Right lobe of liver (tissue), 4 donors: Measurements from ENCODE around the gene CUX1.

Experiments
- POLR2A ChIP-seq: fragments of 450-650 bp; IDR thresholded peaks from one replicate; pipeline ENCODE4 v1.6.1; 2017; ENCODE audit warnings: antibody characterized with exemption, mild to moderate bottlenecking
- TF ChIP-seq, protein P1 (sequence below), 4 donors: fragments of 200-600 bp in 3 of 4; fragments of 450-650 bp in 1 of 4; IDR thresholded peaks; one replicate each; pipeline versions ENCODE4 v1.5.1 to v1.8.0; 2016 to 2022; ENCODE audit warnings: antibody characterized with exemption in 4 of 4, mild to moderate bottlenecking in 2 of 4
- donor health status: DM: no; HTN: no; CAD: no.
- donor health status: DM: no; HTN: no; CAD: no.
- donor health status: DM: no; HTN: yes; CAD: no.

DNA sequence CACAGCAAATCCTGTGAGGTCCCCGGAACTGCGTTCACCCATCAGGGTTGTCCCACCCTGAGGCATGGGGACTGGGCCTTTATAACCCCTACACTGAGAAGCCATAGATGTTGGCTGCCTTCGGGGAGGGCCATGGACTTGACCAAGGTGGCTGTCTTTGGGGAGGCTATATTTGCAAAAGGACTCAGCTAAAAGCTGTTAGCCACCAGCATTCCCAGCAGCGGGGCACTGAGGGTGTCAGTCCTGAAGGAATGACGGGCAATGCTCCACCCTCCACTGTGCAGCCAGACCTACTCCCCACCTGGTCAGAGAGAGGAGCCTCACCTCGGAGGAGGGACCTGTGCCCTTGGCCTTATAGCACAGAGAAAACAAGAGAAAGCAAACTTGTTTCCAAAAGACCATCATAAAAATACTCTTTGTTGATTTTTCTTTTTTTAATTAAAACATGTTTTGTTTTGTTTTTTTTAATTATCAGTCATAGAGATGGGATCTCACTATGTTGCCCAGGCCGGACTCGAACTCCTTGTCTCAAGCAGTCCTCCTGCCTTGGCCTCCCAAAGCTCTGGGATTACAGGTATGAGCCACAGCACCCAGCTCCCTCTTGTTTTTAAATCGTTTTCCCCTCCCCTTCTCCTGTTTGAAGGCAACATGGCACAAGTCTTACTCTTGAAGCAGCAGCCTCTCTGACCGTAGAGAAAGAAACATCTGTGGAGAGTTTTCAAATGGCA lies 26.7 kb upstream of the CUX1 start:
- TF ChIP-seq POLR2A: no peak
- TF ChIP-seq, protein P1, sequence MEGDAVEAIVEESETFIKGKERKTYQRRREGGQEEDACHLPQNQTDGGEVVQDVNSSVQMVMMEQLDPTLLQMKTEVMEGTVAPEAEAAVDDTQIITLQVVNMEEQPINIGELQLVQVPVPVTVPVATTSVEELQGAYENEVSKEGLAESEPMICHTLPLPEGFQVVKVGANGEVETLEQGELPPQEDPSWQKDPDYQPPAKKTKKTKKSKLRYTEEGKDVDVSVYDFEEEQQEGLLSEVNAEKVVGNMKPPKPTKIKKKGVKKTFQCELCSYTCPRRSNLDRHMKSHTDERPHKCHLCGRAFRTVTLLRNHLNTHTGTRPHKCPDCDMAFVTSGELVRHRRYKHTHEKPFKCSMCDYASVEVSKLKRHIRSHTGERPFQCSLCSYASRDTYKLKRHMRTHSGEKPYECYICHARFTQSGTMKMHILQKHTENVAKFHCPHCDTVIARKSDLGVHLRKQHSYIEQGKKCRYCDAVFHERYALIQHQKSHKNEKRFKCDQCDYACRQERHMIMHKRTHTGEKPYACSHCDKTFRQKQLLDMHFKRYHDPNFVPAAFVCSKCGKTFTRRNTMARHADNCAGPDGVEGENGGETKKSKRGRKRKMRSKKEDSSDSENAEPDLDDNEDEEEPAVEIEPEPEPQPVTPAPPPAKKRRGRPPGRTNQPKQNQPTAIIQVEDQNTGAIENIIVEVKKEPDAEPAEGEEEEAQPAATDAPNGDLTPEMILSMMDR (IDR thresholded peaks at IDR 0.05): no peak
